SK-MEL-5 (cell line): ENCODE measurements around the gene CADPS. TPM values are rescaled to one million over a fixed set of nuclear protein-coding genes. Genes with fewer than 3 reads are reported as not detected.

ENCODE experiments used
- DNase-seq: peaks from one replicate; pipeline ENCODE4 v3.0.0-alpha.2; 2016; ENCODE audit warnings: low read depth, low spot score
- in situ Hi-C: cut with HindIII; loops from 2 replicates; pipeline ENCODE4 v1.10.0; 2016; ENCODE audit warnings: low sequenced_read_pairs, high pct_unique_total_duplicates, low pct_unique_long_range_greater_than_20kb
- total RNA-seq: library from RNA; depleted of rRNA; stranded (reverse); fragments of >200 nt; shearing (Covaris generic); gene quantifications from 2 replicates; pipeline ENCODE4 v1.2.3, GENCODE V29; 2014

The CADPS gene
- total RNA-seq, 1 experiment from 2014 or later, result not detected

GRCh38 chr3:62824965-62825592 lies 50.1 kb downstream of the CADPS start:
- in situ Hi-C loops, result no loop called here
- no peak for DNase-seq

GRCh38 chr3:62823461-62824050 lies 51.7 kb downstream of the CADPS start:
- in situ Hi-C loops, result no loop called here
- DNase-seq, result no peak

- no peak for DNase-seq
- in situ Hi-C loops, result no loop called here
Observed at GRCh38 chr3:62822905-62823304, 52.3 kb downstream of the CADPS start.

- no peak for DNase-seq
- in situ Hi-C loops, result no loop called here
Observed at GRCh38 chr3:62818347-62818746, 56.9 kb downstream of the CADPS start.

- DNase-seq, result no peak
Observed at GRCh38 chr3:62817678-62818077, 57.5 kb downstream of the CADPS start.

GRCh38 chr3:62815981-62816380 lies 59.2 kb downstream of the CADPS start:
- no peak for DNase-seq
- in situ Hi-C loops, result no loop called here

More at GRCh38 chr3:62817678-62818077, 57.5 kb downstream of the CADPS start:
- in situ Hi-C loops, result no loop called here

- no peak for DNase-seq
- in situ Hi-C loops, result no loop called here
Observed at GRCh38 chr3:62812631-62813030, 62.6 kb downstream of the CADPS start.

GRCh38 chr3:62811119-62811518 lies 64.1 kb downstream of the CADPS start:
- DNase-seq, result no peak
- in situ Hi-C loops, result no loop called here

GRCh38 chr3:62809369-62809768 lies 65.8 kb downstream of the CADPS start:
- in situ Hi-C loops, result no loop called here
- DNase-seq, result no peak

GRCh38 chr3:62805580-62806277 lies 69.5 kb downstream of the CADPS start:
- in situ Hi-C loops, result no loop called here
- no peak for DNase-seq

GRCh38 chr3:62805106-62805505 lies 70.1 kb downstream of the CADPS start:
- no peak for DNase-seq
- in situ Hi-C loops, result no loop called here

- no peak for DNase-seq
- in situ Hi-C loops, result no loop called here
Observed at GRCh38 chr3:62803276-62803675, 71.9 kb downstream of the CADPS start.

GRCh38 chr3:62798000-62798399 lies 77.2 kb downstream of the CADPS start:
- DNase-seq, result no peak
- in situ Hi-C loops, result no loop called here

GRCh38 chr3:62797132-62797531 lies 78.1 kb downstream of the CADPS start:
- in situ Hi-C loops, result no loop called here

GRCh38 chr3:62795978-62796657 lies 79.1 kb downstream of the CADPS start:
- DNase-seq, result no peak
- in situ Hi-C loops, result no loop called here

More at GRCh38 chr3:62797132-62797531, 78.1 kb downstream of the CADPS start:
- no peak for DNase-seq

- in situ Hi-C loops, result no loop called here
- DNase-seq, result no peak
Observed at GRCh38 chr3:62793946-62794345, 81.3 kb downstream of the CADPS start.

- no peak for DNase-seq
- in situ Hi-C loops, result no loop called here
Observed at GRCh38 chr3:62785384-62785783, 89.8 kb downstream of the CADPS start.

GRCh38 chr3:62781121-62781520 lies 94.1 kb downstream of the CADPS start:
- DNase-seq, result no peak
- in situ Hi-C loops, result no loop called here
